ENCODE measurements around the gene MPPED2. TPM values are rescaled to one million over a fixed set of nuclear protein-coding genes. Genes with fewer than 3 reads are reported as not detected.

The MPPED2 gene
- total RNA-seq, 1 donor from 2014 or later: 5.3 TPM

DNA sequence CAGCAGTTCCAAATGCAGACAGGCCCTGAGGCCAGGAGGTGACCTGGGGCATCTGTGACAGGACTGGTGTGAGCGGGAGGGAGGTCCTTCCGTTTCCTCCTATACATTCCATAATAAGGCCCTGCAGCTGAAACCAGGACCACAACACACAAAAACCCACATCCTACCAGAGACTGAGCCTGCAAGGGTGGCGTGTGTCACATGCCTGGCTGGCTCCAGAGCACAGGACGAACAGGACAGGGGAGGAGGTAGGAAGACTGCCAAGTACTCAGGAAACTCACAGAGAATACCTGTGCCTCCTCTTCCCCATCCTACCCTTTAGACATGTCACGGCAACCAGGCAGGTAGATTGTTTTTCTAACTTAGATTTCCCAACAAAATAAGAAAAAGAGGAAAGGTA, 159.4 kb downstream of the MPPED2 start:
- intact Hi-C loops (cut with DNase I): no loop called here
- Histone ChIP-seq H3K36me3 (no peaks in the 10 kb centered on the region), H3K27ac (no peak overlapping the region), H3K4me3 (no peak overlapping the region), H3K27me3 (no peaks in the 10 kb centered on the region), H3K9me3 (no peaks in the 10 kb centered on the region), H3K4me1 (peaks cover 0 to 4% of the 10 kb centered on the region in 2 donors)
- DNase-seq (ENCODE audit: low spot score in 2 of 2): no peak
- TF ChIP-seq, protein P1, sequence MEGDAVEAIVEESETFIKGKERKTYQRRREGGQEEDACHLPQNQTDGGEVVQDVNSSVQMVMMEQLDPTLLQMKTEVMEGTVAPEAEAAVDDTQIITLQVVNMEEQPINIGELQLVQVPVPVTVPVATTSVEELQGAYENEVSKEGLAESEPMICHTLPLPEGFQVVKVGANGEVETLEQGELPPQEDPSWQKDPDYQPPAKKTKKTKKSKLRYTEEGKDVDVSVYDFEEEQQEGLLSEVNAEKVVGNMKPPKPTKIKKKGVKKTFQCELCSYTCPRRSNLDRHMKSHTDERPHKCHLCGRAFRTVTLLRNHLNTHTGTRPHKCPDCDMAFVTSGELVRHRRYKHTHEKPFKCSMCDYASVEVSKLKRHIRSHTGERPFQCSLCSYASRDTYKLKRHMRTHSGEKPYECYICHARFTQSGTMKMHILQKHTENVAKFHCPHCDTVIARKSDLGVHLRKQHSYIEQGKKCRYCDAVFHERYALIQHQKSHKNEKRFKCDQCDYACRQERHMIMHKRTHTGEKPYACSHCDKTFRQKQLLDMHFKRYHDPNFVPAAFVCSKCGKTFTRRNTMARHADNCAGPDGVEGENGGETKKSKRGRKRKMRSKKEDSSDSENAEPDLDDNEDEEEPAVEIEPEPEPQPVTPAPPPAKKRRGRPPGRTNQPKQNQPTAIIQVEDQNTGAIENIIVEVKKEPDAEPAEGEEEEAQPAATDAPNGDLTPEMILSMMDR (IDR thresholded peaks at IDR 0.05): no peak

DNA sequence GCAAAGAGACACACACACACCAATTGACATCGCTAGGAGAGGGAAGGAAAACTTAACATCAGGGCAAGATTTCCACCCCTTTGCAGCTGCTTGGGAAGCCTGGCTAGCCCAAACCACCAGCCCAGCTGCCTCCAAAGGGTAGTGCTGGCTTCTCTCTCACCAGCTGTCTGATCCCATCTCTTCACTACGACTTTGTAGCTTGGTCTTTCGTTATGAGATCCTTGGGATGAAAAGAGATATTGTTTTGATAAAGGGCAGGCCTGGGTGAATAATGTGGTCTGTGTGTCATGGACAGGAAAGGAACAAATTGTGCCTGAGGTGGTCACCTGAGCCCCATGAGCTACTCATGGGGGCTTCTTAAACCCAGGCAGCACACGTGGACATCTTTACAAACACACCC, 161.3 kb downstream of the MPPED2 start:
- TF ChIP-seq, protein P1 (IDR thresholded peaks at IDR 0.05): no peak
- Histone ChIP-seq H3K9me3 (no peaks in the 10 kb centered on the region), H3K27me3 (no peaks in the 10 kb centered on the region), H3K36me3 (no peaks in the 10 kb centered on the region), H3K27ac (no peak overlapping the region), H3K4me3 (no peak overlapping the region), H3K4me1 (no peaks in the 10 kb centered on the region)
- no peak for DNase-seq (ENCODE audit: low spot score in 2 of 2)
- intact Hi-C loops (cut with DNase I): no loop called here

DNA sequence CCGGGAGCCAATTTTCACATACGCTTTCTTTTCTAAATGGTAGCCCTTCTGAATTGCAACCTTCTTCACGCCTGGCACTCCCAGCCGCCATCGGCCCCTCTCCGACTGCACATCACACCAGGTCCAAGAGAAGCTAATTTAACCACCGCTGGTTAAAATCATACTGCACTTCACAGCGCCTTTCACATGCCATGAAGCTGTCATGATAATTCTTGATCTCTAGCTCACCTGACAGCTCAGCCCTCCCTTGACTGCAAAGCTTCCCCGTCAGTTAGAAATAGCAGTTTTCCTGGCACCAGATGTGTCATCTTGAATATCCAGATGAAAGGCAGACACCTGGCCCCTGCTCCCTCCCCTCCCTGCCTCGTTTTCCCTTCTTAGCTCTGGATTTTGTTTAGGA, 161.8 kb downstream of the MPPED2 start:
- H3K9me3 ChIP-seq: no peaks in the 10 kb centered on the region
- H3K4me1 ChIP-seq: no peaks in the 10 kb centered on the region
- H3K36me3 ChIP-seq: no peaks in the 10 kb centered on the region
- TF ChIP-seq, protein P1 (IDR thresholded peaks at IDR 0.05): no peak
- H3K27ac ChIP-seq: no peak overlapping the region
- no peak overlapping the region for H3K4me3 ChIP-seq
- no peak for DNase-seq (ENCODE audit: low spot score in 2 of 2)
- intact Hi-C loops (cut with DNase I): no loop called here
- no peaks in the 10 kb centered on the region for H3K27me3 ChIP-seq

DNA sequence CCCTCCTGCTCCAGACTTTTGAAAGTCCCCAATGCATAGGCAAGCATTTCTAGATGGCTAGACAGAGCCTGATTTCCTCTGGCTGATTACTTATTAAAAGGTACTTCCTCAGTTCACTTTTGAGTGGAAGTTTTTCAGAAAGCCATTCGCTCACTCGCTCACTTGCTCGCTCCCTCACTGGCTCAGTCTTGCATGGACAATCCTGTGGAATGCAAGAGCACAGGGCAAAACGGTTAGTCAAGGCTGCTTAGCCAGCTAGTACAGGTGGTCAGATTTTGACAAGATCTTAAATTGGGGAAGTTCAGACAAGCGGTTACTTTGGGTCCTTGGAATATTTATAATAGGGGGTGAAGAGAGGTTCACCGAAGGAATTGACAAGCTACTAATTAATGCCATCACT, 162.3 kb downstream of the MPPED2 start:
- H3K36me3 ChIP-seq: no peaks in the 10 kb centered on the region
- no peaks in the 10 kb centered on the region for H3K27me3 ChIP-seq
- TF ChIP-seq, protein P1 (IDR thresholded peaks at IDR 0.05): no peak
- intact Hi-C loops (cut with DNase I): no loop called here
- no peak overlapping the region for H3K4me3 ChIP-seq
- H3K9me3 ChIP-seq: no peaks in the 10 kb centered on the region
- H3K27ac ChIP-seq: no peak overlapping the region
- no peak for DNase-seq (ENCODE audit: low spot score in 2 of 2)
- no peaks in the 10 kb centered on the region for H3K4me1 ChIP-seq

DNA sequence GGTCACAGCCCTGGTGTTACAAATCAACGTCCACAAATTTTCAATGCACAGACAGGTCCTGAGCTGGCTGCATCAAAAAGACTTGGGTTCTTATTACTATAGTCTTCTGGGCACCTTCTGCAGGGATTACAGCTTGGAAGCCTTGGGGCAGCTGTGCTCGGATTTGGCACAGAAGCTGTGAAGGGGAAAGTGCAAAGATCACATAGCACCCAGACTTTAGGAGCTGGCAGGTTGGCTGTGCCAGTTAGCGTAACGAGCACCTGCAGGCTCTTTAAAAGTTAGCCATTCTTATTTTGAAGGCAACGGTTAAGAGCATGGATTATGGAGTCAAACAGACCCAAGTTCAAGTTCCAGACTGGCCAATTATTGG, 162.9 kb downstream of the MPPED2 start:
- Histone ChIP-seq H3K4me1 (no peaks in the 10 kb centered on the region), H3K9me3 (no peaks in the 10 kb centered on the region), H3K27me3 (no peaks in the 10 kb centered on the region), H3K36me3 (no peaks in the 10 kb centered on the region), H3K27ac (no peak overlapping the region), H3K4me3 (no peak overlapping the region)
- intact Hi-C loops (cut with DNase I): no loop called here
- TF ChIP-seq, protein P1 (IDR thresholded peaks at IDR 0.05): no peak
- no peak for DNase-seq (ENCODE audit: low spot score in 2 of 2)

Measured in ascending aorta (tissue), 2 donors.